GM12892 (cell line): ENCODE measurements around the gene HLX.

ENCODE experiments used
- POLR2A ChIP-seq: IDR thresholded peaks from 2 replicates; pipeline ENCODE4 v1.6.1; 2011; ENCODE audit warnings: low read depth, low read length, control low read depth
- POLR2AphosphoS5 ChIP-seq: IDR thresholded peaks from 2 replicates; pipeline ENCODE4 v1.6.1; 2011; ENCODE audit warnings: low read depth, low read length, control low read depth
- TAF1 ChIP-seq: IDR thresholded peaks from 2 replicates; pipeline ENCODE4 v1.6.1; 2011; ENCODE audit warnings: low read depth, mild to moderate bottlenecking, control low read depth, low read length, borderline replicate concordance

- TF ChIP-seq POLR2A: no peak
- TF ChIP-seq POLR2AphosphoS5: no peak
- no peak for TF ChIP-seq TAF1
Measured at GRCh38 chr1:220839474-220839873, 39.8 kb upstream of the HLX start.
